ENCODE results near the gene B4GALNT2.

DNA sequence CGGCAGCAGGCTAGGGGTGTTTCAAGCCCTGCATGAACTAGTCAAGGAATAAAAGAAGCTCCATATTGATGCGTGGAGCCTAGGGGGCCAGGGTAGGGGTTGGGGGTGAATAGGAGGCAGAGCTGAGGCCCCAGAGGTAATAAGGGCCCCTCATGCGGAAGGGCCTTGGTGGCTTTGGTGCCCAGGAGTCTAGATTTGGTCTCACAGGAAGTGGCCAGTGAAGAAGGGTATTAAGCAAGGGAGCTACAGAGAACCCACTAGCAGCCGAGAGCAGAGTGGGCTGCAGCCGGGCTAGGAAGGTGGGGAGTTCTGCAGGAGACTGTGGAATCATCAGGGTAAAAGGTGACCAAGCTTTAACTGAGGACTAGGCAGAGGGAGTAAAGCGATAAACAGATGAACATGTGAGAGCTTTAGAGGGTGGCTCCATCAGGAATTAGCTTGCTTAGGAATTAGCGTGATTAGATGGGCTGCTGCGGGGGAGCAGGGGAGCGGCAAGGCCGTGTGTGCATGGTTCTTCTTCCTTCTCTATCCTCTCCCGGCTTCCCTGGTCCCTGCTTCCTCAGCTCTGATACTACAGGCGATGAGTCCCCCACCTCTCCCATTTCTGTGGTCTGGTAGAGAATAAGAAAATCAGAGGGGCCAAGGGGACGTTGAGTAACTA lies 68.0 kb downstream of the B4GALNT2 start:
- TF ChIP-seq CTCF (IDR thresholded peaks at IDR 0.05; ENCODE audit: borderline replicate concordance, extremely low read depth, low read length, poor library complexity, severe bottlenecking) (no peak), EZH2 (IDR thresholded peaks at IDR 0.05; ENCODE audit: borderline replicate concordance, low read depth, low read length, severe bottlenecking) (no peak)

All from DND-41 (cell line).